ENCODE data around the gene SEMA5A. TPM values are rescaled to one million over a fixed set of nuclear protein-coding genes. Genes with fewer than 3 reads are reported as not detected.

The SEMA5A gene
- total and polyA plus RNA-seq, 2 of the 13 experiments (the other 11 are each of a cell fraction or from before 2014, with no cell fraction given): 0.01 TPM; not detected in 1

GRCh38 chr5:9437741-9438240, 108.1 kb downstream of the SEMA5A start:
- H3K36me3 ChIP-seq (replicated peaks in 1 of 2; ENCODE audit: control insufficient read depth in 1 of 2, insufficient read depth in 2 of 2, low read length in 2 of 2): no peaks in the 10 kb centered on the region
- 49% methylated on average over 5 of the region's 5 CpGs for WGBS (ENCODE audit: low lambda C conversion rate)
- H3K9ac ChIP-seq (ENCODE audit: insufficient read depth, low read depth, low read length): no peak overlapping the region
- no peak for FAIRE-seq
- DNase-seq (ENCODE audit: low spot score): no peak
- CTCF ChIA-PET (ENCODE audit: low intra/inter-chr PET ratio, low total read pairs): no interaction called here
- H4K20me1 ChIP-seq (ENCODE audit: insufficient read depth, low read length): no peaks in the 10 kb centered on the region
- intact Hi-C loops (cut with micrococcal nuclease; ENCODE audit: unreplicated experiment): no loop called here
- POLR2A ChIA-PET: no interaction called here
- no peak for ATAC-seq
- no peak overlapping the region for H2AFZ ChIP-seq (ENCODE audit: low read length)
- H3K4me3 ChIP-seq (replicated peaks in 1 of 3; ENCODE audit: insufficient read depth in 1 of 3, low read depth in 2 of 3, low read length in 3 of 3): no peak overlapping the region
- BruUV-seq (replicated peaks): no TSS peak
- in situ Hi-C loops (cut with HindIII; ENCODE audit: extremely low pct_ligation_motif_present, low pct_unique_long_range_greater_than_20kb): no loop called here
- no peaks in the 10 kb centered on the region for H3K4me1 ChIP-seq (ENCODE audit: insufficient read depth, low read length)
- H3K9me3 ChIP-seq (ENCODE audit: low read length): no peaks in the 10 kb centered on the region; the same call in 1 of the 2 replicates
- no peaks in the 10 kb centered on the region for H3K79me2 ChIP-seq (ENCODE audit: insufficient read depth, low read length)
- no peaks in the 10 kb centered on the region for H3K27me3 ChIP-seq (ENCODE audit: control insufficient read depth in 1 of 2, insufficient read depth in 2 of 2, low read length in 2 of 2)
- no peak overlapping the region for H3K27ac ChIP-seq (ENCODE audit: extremely low read length, insufficient read depth, low read length)
- no peak overlapping the region for H3K4me2 ChIP-seq (ENCODE audit: low read depth, low read length)
- TF ChIP-seq CREB1 (IDR thresholded peaks at IDR 0.05) (no peak), CREB1 (CRISPR knock-in tag; IDR thresholded peaks at IDR 0.05) (no peak), WIZ (CRISPR knock-in tag; IDR thresholded peaks at IDR 0.05) (no peak), ZNF776 (CRISPR knock-in tag; IDR thresholded peaks at IDR 0.05) (no peak), RFX3 (CRISPR knock-in tag; IDR thresholded peaks at IDR 0.05) (no peak), TCF7L2 (IDR thresholded peaks at IDR 0.05; ENCODE audit: low read depth, low read length) (no peak), MED1 (CRISPR knock-in tag; IDR thresholded peaks at IDR 0.05) (no peak), GTF2F1 (IDR thresholded peaks at IDR 0.05; ENCODE audit: low read length) (no peak), ZNF34 (CRISPR knock-in tag; IDR thresholded peaks at IDR 0.05; ENCODE audit: borderline replicate concordance) (no peak), TRIM24 (CRISPR knock-in tag; IDR thresholded peaks at IDR 0.05) (no peak), ZNF841 (CRISPR knock-in tag; IDR thresholded peaks at IDR 0.05; ENCODE audit: borderline replicate concordance) (no peak), SP5 (CRISPR knock-in tag; IDR thresholded peaks at IDR 0.05; ENCODE audit: borderline replicate concordance, low read depth) (no peak)
- TF ChIP-seq, protein P1, sequence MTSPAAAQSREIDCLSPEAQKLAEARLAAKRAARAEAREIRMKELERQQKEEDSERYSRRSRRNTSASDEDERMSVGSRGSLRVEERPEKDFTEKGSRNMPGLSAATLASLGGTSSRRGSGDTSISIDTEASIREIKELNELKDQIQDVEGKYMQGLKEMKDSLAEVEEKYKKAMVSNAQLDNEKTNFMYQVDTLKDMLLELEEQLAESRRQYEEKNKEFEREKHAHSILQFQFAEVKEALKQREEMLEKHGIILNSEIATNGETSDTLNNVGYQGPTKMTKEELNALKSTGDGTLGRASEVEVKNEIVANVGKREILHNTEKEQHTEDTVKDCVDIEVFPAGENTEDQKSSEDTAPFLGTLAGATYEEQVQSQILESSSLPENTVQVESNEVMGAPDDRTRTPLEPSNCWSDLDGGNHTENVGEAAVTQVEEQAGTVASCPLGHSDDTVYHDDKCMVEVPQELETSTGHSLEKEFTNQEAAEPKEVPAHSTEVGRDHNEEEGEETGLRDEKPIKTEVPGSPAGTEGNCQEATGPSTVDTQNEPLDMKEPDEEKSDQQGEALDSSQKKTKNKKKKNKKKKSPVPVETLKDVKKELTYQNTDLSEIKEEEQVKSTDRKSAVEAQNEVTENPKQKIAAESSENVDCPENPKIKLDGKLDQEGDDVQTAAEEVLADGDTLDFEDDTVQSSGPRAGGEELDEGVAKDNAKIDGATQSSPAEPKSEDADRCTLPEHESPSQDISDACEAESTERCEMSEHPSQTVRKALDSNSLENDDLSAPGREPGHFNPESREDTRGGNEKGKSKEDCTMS (CRISPR knock-in tag; conservative IDR thresholded peaks at IDR 0.05): no peak
- TF ChIP-seq, protein P2, sequence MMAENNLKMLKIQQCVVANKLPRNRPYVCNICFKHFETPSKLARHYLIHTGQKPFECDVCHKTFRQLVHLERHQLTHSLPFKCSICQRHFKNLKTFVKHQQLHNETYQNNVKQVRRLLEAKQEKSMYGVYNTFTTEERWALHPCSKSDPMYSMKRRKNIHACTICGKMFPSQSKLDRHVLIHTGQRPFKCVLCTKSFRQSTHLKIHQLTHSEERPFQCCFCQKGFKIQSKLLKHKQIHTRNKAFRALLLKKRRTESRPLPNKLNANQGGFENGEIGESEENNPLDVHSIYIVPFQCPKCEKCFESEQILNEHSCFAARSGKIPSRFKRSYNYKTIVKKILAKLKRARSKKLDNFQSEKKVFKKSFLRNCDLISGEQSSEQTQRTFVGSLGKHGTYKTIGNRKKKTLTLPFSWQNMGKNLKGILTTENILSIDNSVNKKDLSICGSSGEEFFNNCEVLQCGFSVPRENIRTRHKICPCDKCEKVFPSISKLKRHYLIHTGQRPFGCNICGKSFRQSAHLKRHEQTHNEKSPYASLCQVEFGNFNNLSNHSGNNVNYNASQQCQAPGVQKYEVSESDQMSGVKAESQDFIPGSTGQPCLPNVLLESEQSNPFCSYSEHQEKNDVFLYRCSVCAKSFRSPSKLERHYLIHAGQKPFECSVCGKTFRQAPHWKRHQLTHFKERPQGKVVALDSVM (CRISPR knock-in tag; IDR thresholded peaks at IDR 0.05): no peak
